ENCODE measurements around the gene HAUS5.

The HAUS5 gene

DNA sequence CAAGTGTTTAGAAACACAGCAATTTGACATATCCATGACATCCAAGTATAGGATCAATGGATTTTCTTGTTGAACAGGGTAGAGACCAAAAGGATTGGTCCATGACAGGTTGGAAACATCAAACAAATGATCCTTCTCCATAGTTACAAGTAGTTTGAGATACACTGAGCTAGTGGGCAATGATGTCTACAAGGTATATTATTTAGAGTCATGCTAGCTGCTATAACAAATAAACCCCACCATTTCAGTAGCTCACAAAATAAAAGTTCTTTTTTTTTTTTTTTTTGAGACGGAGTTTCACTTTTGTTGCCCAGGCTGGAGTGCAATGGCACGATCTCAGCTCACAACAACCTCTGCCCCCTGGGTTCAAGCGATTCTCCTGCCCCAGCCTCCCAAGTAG, 4.9 kb upstream of the HAUS5 start:
- no peak overlapping the region for H3K27ac ChIP-seq (ENCODE audit: low read length)
- no peak overlapping the region for H3K4me3 ChIP-seq (ENCODE audit: low read length in 2 of 2)
- H3K36me3 ChIP-seq (ENCODE audit: control insufficient read depth in 2 of 2, insufficient read depth in 2 of 2, low read length in 2 of 2), result no peaks in the 10 kb centered on the region
- H3K9ac ChIP-seq (ENCODE audit: low read length in 2 of 2), result no peak overlapping the region
- H3K4me1 ChIP-seq (ENCODE audit: control insufficient read depth, insufficient read depth, low read length), result peaks cover 5% of the 10 kb centered on the region
- no peaks in the 10 kb centered on the region for H3K27me3 ChIP-seq (ENCODE audit: control insufficient read depth in 1 of 2, insufficient read depth in 2 of 2, low read length in 2 of 2)
- peaks cover 0 to 5% of the 10 kb centered on the region in 2 donors for H3K9me3 ChIP-seq (ENCODE audit: control insufficient read depth in 2 of 2, low read length in 2 of 2)

- Histone ChIP-seq H3K4me1 (ENCODE audit: control insufficient read depth, insufficient read depth, low read length) (peaks cover 9% of the 10 kb centered on the region), H3K27me3 (ENCODE audit: control insufficient read depth in 1 of 2, insufficient read depth in 2 of 2, low read length in 2 of 2) (no peaks in the 10 kb centered on the region), H3K27ac (ENCODE audit: low read length) (no peak overlapping the region), H3K36me3 (ENCODE audit: control insufficient read depth in 2 of 2, insufficient read depth in 2 of 2, low read length in 2 of 2) (no peaks in the 10 kb centered on the region), H3K9me3 (ENCODE audit: control insufficient read depth in 2 of 2, low read length in 2 of 2) (peaks cover 0 to 5% of the 10 kb centered on the region in 2 donors), H3K4me3 (ENCODE audit: low read length in 2 of 2) (no peak overlapping the region), H3K9ac (ENCODE audit: low read length in 2 of 2) (no peak overlapping the region)
Measured at GRCh38 chr19:35608251-35608650, 4.3 kb upstream of the HAUS5 start.

- Histone ChIP-seq H3K9me3 (ENCODE audit: control insufficient read depth in 2 of 2, low read length in 2 of 2) (peaks cover 0 to 5% of the 10 kb centered on the region in 2 donors), H3K9ac (ENCODE audit: low read length in 2 of 2) (no peak overlapping the region), H3K27me3 (ENCODE audit: control insufficient read depth in 1 of 2, insufficient read depth in 2 of 2, low read length in 2 of 2) (no peaks in the 10 kb centered on the region), H3K4me3 (ENCODE audit: low read length in 2 of 2) (no peak overlapping the region), H3K4me1 (ENCODE audit: control insufficient read depth, insufficient read depth, low read length) (peaks cover 9% of the 10 kb centered on the region), H3K36me3 (ENCODE audit: control insufficient read depth in 2 of 2, insufficient read depth in 2 of 2, low read length in 2 of 2) (no peaks in the 10 kb centered on the region), H3K27ac (ENCODE audit: low read length) (no peak overlapping the region)
Measured at GRCh38 chr19:35609851-35610353, 2.6 kb upstream of the HAUS5 start.

DNA sequence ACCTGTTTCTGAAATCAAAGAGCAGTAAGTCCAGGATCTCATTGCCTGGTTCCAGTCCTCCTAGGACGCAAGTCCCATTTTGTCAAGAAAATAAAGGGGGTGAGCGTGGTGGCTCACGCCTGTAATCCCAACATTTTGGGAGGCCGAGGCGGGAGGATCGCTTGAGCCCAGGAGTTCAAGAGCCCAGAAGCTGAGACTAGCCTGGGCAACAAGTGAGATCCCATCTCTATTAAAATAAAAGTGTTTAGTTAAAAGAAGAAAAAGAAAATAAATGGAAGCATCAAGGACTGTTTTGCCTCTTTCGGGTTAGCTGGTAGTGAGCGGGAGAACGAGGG, 344 bp upstream of the HAUS5 start:
- Histone ChIP-seq H3K4me3 (ENCODE audit: low read length in 2 of 2) (peak overlapping the region; percentile 66 to 91), H3K27me3 (ENCODE audit: control insufficient read depth in 1 of 2, insufficient read depth in 2 of 2, low read length in 2 of 2) (no peaks in the 10 kb centered on the region), H3K4me1 (ENCODE audit: control insufficient read depth, insufficient read depth, low read length) (peaks cover 9% of the 10 kb centered on the region), H3K36me3 (ENCODE audit: control insufficient read depth in 2 of 2, insufficient read depth in 2 of 2, low read length in 2 of 2) (peaks cover 0 to 10% of the 10 kb centered on the region in 2 donors), H3K9ac (ENCODE audit: low read length in 2 of 2) (peak overlapping the region in 1 of 2 donors; percentile 71), H3K9me3 (ENCODE audit: control insufficient read depth in 2 of 2, low read length in 2 of 2) (peaks cover 0 to 5% of the 10 kb centered on the region in 2 donors), H3K27ac (ENCODE audit: low read length) (no peak overlapping the region)

DNA sequence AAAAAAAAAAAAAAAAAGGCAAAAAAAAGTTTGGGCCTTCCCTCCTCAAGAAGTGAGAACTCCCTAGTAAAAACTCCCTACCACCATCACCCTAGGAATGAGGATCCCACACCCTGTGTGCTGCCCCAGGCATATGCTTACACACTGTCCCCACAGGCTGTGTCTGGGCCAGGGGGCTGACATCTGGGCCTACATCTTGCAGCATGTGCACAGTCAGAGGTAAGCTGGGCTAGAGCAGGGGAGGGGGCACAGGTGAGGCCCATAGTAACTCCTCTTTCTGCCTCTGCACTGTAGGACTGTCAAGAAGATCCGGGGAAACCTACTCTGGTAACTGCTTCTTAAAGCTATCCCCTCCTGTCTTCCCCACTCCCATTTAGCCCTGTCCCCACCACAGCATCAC, 1.0 kb downstream of the HAUS5 start:
- H3K9me3 ChIP-seq (ENCODE audit: control insufficient read depth in 2 of 2, low read length in 2 of 2), result no peaks in the 10 kb centered on the region
- peaks cover 0 to 10% of the 10 kb centered on the region in 2 donors for H3K36me3 ChIP-seq (ENCODE audit: control insufficient read depth in 2 of 2, insufficient read depth in 2 of 2, low read length in 2 of 2)
- no peak overlapping the region for H3K27ac ChIP-seq (ENCODE audit: low read length)
- H3K27me3 ChIP-seq (ENCODE audit: control insufficient read depth in 1 of 2, insufficient read depth in 2 of 2, low read length in 2 of 2), result no peaks in the 10 kb centered on the region
- H3K4me3 ChIP-seq (ENCODE audit: low read length in 2 of 2), result no peak overlapping the region
- no peak overlapping the region for H3K9ac ChIP-seq (ENCODE audit: low read length in 2 of 2)
- H3K4me1 ChIP-seq (ENCODE audit: control insufficient read depth, insufficient read depth, low read length), result peaks cover 9% of the 10 kb centered on the region

GRCh38 chr19:35615036-35615435, 2.5 kb downstream of the HAUS5 start:
- H3K4me1 ChIP-seq (ENCODE audit: control insufficient read depth, insufficient read depth, low read length), result peaks cover 9% of the 10 kb centered on the region
- peaks cover 0 to 10% of the 10 kb centered on the region in 2 donors for H3K36me3 ChIP-seq (ENCODE audit: control insufficient read depth in 2 of 2, insufficient read depth in 2 of 2, low read length in 2 of 2)
- no peak overlapping the region for H3K9ac ChIP-seq (ENCODE audit: low read length in 2 of 2)
- no peak overlapping the region for H3K27ac ChIP-seq (ENCODE audit: low read length)
- H3K4me3 ChIP-seq (ENCODE audit: low read length in 2 of 2), result no peak overlapping the region
- no peaks in the 10 kb centered on the region for H3K27me3 ChIP-seq (ENCODE audit: control insufficient read depth in 1 of 2, insufficient read depth in 2 of 2, low read length in 2 of 2)
- H3K9me3 ChIP-seq (ENCODE audit: control insufficient read depth in 2 of 2, low read length in 2 of 2), result no peaks in the 10 kb centered on the region

DNA sequence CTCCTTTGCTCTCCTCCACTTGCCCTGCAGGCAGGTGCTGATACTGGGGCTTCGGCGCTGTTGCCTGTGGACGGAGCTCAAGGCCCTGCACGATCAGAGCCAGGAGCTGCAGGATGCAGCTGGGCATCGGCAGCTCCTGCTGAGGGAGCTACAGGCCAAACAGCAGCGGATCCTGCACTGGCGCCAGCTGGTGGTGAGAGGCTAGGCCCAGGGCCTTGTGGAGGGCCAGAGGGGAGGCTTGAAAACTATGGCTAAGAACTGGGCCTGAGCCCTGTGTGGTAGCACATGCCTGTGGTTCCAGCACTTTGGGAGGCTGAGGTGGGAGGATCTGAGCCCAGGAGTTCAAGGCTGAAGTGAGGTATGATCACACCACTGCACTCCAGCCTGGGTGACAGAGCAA, 6.3 kb downstream of the HAUS5 start:
- Histone ChIP-seq H3K9me3 (ENCODE audit: control insufficient read depth in 2 of 2, low read length in 2 of 2) (no peaks in the 10 kb centered on the region), H3K27me3 (ENCODE audit: control insufficient read depth in 1 of 2, insufficient read depth in 2 of 2, low read length in 2 of 2) (no peaks in the 10 kb centered on the region), H3K4me1 (ENCODE audit: control insufficient read depth, insufficient read depth, low read length) (no peaks in the 10 kb centered on the region), H3K9ac (ENCODE audit: low read length in 2 of 2) (no peak overlapping the region), H3K4me3 (ENCODE audit: low read length in 2 of 2) (no peak overlapping the region), H3K36me3 (ENCODE audit: control insufficient read depth in 2 of 2, insufficient read depth in 2 of 2, low read length in 2 of 2) (peaks cover 0 to 12% of the 10 kb centered on the region in 2 donors), H3K27ac (ENCODE audit: low read length) (no peak overlapping the region)

GRCh38 chr19:35619290-35619923, 6.9 kb downstream of the HAUS5 start:
- Histone ChIP-seq H3K9ac (ENCODE audit: low read length in 2 of 2) (no peak overlapping the region), H3K27me3 (ENCODE audit: control insufficient read depth in 1 of 2, insufficient read depth in 2 of 2, low read length in 2 of 2) (no peaks in the 10 kb centered on the region), H3K36me3 (ENCODE audit: control insufficient read depth in 2 of 2, insufficient read depth in 2 of 2, low read length in 2 of 2) (peaks cover 0 to 12% of the 10 kb centered on the region in 2 donors), H3K4me1 (ENCODE audit: control insufficient read depth, insufficient read depth, low read length) (no peaks in the 10 kb centered on the region), H3K9me3 (ENCODE audit: control insufficient read depth in 2 of 2, low read length in 2 of 2) (no peaks in the 10 kb centered on the region), H3K4me3 (ENCODE audit: low read length in 2 of 2) (no peak overlapping the region), H3K27ac (ENCODE audit: low read length) (no peak overlapping the region)

DNA sequence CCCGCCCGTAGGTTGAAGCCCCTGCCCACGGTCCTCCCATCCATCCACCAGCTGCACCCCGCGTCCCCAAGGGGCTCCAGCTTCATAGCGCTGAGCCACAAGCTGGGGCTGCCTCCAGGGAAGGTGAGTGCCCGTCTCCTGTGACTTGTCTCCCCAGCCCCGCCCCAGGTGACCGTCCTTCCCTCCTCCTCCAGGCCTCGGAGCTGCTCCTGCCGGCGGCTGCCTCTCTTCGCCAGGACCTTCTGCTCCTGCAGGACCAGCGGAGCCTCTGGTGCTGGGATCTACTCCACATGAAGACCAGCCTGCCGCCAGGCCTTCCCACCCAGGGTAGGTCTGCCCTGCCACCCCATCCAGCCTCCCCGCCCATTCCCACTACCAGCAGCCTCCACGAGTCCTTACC, 7.5 kb downstream of the HAUS5 start:
- Histone ChIP-seq H3K4me3 (ENCODE audit: low read length in 2 of 2) (no peak overlapping the region), H3K4me1 (ENCODE audit: control insufficient read depth, insufficient read depth, low read length) (no peaks in the 10 kb centered on the region), H3K9ac (ENCODE audit: low read length in 2 of 2) (no peak overlapping the region), H3K27me3 (ENCODE audit: control insufficient read depth in 1 of 2, insufficient read depth in 2 of 2, low read length in 2 of 2) (no peaks in the 10 kb centered on the region), H3K9me3 (ENCODE audit: control insufficient read depth in 2 of 2, low read length in 2 of 2) (no peaks in the 10 kb centered on the region), H3K27ac (ENCODE audit: low read length) (no peak overlapping the region), H3K36me3 (ENCODE audit: control insufficient read depth in 2 of 2, insufficient read depth in 2 of 2, low read length in 2 of 2) (peaks cover 0 to 12% of the 10 kb centered on the region in 2 donors)

DNA sequence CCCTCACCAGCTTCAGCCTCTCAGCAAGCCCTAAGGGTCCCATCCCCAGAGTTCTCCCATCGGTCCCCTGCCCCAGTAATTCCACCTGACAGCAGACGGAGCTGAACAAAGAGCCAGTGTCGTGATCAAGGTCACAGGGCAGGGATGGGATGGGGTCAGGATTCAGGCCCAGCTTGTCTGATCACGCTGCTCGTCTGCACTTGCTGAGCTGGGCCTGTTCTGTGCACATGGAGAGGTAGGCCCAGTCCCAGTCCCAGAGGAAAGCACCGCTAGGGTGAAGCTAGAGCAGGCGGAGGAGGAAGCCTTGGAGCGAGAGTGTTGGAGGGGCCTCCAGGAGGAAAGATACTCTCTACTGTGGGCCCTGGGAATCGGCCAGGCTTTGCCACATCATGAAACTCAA, 9.2 kb downstream of the HAUS5 start:
- Histone ChIP-seq H3K27ac (ENCODE audit: low read length) (no peak overlapping the region), H3K4me3 (ENCODE audit: low read length in 2 of 2) (no peak overlapping the region), H3K9ac (ENCODE audit: low read length in 2 of 2) (no peak overlapping the region), H3K36me3 (ENCODE audit: control insufficient read depth in 2 of 2, insufficient read depth in 2 of 2, low read length in 2 of 2) (peaks cover 0 to 4% of the 10 kb centered on the region in 2 donors), H3K27me3 (ENCODE audit: control insufficient read depth in 1 of 2, insufficient read depth in 2 of 2, low read length in 2 of 2) (no peaks in the 10 kb centered on the region), H3K4me1 (ENCODE audit: control insufficient read depth, insufficient read depth, low read length) (no peaks in the 10 kb centered on the region), H3K9me3 (ENCODE audit: control insufficient read depth in 2 of 2, low read length in 2 of 2) (no peaks in the 10 kb centered on the region)

DNA sequence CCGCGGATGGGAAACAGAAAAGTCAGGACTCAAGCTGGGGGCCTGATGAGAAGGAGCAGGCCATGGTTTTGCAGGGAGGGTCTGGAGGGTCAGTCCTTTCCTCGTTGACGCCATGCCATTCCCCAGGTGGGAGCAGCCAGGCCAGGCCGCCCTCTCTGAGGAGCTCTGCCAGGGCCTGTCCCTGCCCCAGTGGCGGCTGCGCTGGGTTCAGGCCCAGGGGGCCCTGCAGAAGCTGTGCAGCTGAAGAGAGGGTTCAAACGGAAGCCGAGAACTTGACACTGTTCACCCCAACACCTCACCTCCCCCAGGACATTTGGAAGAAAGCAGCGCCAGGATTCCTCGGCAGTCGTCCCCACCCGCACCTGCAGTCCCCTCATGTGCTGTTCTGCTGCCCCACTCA, 10.2 kb downstream of the HAUS5 start:
- H3K9me3 ChIP-seq (ENCODE audit: control insufficient read depth in 2 of 2, low read length in 2 of 2), result no peaks in the 10 kb centered on the region

More for the DNA sequence above, 10.2 kb downstream of the HAUS5 start:
- no peak overlapping the region for H3K9ac ChIP-seq (ENCODE audit: low read length in 2 of 2)
- no peak overlapping the region for H3K4me3 ChIP-seq (ENCODE audit: low read length in 2 of 2)
- H3K27ac ChIP-seq (ENCODE audit: low read length), result no peak overlapping the region
- H3K4me1 ChIP-seq (ENCODE audit: control insufficient read depth, insufficient read depth, low read length), result no peaks in the 10 kb centered on the region
- peaks cover 0 to 2% of the 10 kb centered on the region in 2 donors for H3K36me3 ChIP-seq (ENCODE audit: control insufficient read depth in 2 of 2, insufficient read depth in 2 of 2, low read length in 2 of 2)
- H3K27me3 ChIP-seq (ENCODE audit: control insufficient read depth in 1 of 2, insufficient read depth in 2 of 2, low read length in 2 of 2), result no peaks in the 10 kb centered on the region
